Activated CD4-positive, alpha-beta T cell treated with anti-CD3 and anti-CD28 coated beads for 24 hours (primary cell): ENCODE data around the gene KHDRBS1.
"Not testable (repeated sequence)": the region's sequence is repeated elsewhere in the genome, so short reads cannot be mapped to it uniquely, and the experiment has no call there.

Experiments used
- DNase-seq, 2 donors: peaks; one replicate each; pipeline ENCODE4 v3.0.0-alpha.2; 2020; ENCODE audit warnings: low read depth in 2 of 2

The KHDRBS1 gene

GRCh38 chr1:32013386-32014198 lies at the start of gene KHDRBS1:
TSS of gene KHDRBS1 (plus strand) at chr1:32013868. CDS start at chr1:32013996, 128 bp downstream.
- peak; percentile 95 to 96 for DNase-seq

DNA sequence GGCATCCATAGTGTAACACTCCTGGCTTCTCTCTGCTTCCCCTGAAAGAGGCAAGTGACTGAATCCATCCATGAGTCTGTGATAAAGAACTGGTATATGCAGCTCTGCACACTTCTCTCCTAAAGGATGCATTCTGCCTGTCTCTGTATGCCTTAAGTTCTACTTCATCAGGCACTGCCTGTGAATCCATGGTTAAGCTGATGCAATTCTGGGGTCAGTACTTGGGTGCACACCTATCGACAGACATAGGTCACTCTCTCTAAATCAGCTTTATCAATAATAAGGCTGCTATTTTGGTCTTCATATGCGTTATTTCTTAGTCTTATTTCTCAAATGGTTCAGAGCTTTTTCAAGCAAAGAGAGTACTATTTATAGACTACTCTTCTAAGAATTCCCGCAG lies 42.8 kb upstream of the KHDRBS1 start:
- no peak for DNase-seq

GRCh38 chr1:31976401-31976800 lies 37.3 kb upstream of the KHDRBS1 start:
- no peak for DNase-seq

DNA sequence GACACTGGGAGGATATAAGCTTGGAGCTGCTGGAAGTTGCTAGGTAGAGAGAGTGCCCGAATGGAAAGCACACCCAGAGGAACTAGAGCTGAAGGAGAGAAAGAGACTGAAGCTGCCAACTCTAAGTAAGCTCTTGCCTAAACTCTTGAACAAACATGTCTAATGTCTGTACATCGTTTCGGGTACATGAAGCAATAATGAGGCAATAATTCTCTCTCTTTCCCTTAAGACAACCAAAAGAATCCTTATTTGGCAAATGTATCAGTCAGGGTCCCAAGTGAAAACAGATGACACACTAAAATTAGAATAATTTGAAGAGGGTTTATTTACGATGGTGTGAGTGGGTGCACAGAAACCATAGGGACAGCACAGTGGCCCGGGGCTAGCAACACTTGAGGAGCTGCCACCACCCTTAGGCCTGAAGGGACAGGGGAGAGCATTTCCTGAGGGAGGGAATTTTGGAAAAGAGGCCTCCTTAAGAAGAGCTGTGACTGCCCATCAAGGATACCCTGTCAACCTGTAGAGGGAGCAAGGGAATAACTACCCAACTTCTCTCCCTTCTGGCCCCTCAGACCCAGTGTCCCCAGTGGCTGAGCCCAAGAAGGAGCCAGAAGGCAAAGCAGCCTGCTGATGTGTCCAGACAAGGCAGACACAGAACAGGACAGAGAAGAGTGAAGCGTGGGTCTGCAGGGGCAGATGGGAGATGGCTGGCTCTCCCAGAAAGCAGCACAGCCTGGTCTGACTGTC lies 36.1 kb upstream of the KHDRBS1 start:
- no peak for DNase-seq

DNA sequence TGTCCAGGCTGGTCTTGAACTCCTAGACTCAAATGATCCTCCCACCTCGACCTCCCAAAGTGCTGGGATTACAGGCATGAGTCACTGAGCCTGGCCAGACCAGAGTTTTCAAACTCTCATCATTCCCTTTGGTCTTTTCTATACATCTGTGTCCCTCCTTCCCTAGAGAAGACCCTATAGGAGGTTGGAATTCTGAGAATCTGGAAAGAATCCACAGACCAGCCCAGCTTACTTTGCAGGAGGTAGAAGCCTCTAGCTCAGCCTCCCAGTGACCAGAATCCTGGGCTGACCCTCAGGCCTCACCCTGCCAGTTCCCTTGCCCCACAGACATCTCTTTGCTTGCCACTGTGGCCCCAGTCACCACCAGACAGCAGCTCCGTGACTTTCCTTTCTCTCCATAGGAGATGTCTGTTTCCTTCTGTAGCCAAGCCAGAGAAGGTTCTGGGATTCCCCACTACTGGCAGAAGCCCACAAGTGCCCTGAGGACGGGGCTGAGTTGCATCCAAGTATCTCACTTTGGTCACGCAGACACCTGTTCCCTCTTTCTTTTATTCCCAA lies 34.7 kb upstream of the KHDRBS1 start:
- DNase-seq: no peak

DNA sequence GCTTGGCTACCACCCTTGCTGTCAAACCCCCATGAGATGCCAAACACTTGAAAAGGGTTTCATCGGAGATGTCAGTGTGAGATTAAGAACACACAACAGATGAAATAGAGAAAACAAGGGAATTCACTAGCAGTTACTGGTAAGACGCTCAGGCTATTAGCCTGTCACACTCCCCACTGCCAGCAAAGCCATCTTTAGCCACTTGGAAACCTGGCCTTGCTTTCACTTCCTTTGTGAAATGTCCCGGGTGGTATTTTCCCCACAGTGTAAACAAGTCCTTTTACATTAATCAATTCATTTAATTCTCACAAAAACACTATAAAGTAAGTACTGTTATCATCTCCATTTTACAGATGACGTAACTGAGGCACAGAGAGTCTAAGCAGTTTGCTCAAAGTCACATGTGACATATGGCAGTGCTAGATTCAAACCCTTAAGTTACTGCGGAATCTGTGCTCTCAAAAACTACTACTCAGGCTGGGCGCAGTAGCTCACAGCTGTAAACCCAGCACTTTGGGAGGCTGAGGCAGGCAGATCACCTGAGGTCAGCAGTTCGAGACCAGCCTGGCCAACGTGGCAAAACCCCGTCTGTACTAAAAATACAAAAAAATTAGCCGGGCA lies 32.7 kb upstream of the KHDRBS1 start:
- DNase-seq: no peak

- DNase-seq: no peak
Observed at GRCh38 chr1:31981456-31981839, 32.2 kb upstream of the KHDRBS1 start.

DNA sequence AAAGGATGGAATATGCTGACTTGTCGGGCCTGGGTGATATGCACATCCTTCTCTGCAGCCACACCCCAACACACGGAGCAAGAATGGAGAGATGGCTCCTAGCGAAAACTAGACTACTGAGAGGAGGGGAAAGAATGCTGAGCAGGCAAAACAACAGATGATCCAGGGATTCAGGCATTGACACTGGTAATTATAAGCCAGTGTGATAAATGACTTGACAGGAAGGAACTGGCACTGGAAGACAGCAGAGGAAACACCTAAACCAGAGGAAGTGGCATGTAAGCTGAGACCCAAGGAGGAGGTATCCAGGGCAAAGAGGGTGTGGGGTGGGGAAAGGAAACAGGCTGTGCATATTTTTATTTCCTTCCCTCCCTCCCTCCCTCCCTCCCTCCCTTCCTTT lies 31.7 kb upstream of the KHDRBS1 start:
- DNase-seq: no peak

DNA sequence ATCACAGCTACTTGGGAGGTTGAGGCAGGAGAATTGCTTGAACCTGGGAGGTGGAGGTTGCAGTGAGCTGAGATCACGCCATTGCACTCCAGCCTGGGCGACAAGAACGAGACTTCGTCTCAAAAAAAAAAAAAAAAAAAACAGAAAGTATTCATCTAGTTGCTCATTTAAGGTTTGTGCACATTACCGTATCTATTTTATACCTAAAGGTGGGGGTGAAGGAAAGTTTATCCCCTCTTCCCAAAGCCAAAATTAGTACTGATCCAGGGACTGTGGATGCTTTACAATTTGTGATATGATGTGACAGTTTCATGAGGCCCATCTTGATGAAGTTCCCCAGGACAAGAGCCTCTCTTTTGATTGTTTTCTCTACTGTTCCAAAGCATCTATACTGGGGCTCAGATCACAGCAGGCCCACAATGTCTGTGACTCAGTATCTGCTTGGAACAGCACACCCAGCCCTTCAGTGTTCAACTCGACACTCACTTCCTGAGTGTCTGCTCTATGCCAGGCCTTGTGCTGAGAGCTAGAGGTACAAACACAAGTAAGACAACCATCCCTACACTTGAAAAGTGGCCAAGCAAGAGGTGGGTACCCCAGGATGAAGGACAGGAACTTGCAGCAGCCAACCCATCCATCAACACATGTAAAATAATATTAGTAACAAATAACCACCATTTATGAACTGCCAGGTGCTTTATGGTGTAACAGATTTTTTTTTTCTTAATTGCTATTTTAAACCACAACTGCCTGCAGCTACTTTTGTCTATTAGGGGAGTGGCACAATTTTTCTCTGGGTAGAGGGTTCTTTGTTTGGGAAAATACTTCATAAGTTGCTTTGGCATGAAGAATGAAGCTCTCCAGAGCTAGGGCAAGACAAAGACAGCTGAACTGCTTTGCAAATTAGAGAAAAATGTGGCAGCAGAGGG lies 29.0 kb upstream of the KHDRBS1 start:
- no peak for DNase-seq

- no peak for DNase-seq
Observed at GRCh38 chr1:31985430-31985829, 28.2 kb upstream of the KHDRBS1 start.

DNA sequence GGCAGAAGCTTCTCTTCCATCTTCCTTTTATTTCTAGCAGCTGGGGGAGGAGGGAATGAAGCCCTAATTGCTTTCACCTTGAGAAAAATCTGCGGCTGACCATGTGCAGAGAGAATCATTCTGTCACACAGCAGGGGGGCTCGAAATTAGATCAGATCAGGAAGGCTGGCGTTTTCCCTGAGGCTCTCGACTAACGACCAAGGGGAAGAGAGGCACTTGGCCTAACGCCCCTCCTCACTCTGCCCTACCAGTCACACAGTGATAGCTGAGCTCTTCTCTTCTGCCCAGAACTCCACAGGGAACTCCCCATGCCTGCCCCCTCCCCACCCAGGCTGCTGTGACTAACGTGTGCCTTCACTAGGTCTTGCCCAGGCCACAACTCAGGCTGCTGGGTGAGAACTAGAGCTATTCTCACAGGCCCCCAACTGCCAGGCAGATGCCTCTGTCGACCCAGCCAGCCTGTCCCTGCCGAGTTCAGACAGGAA lies 26.5 kb upstream of the KHDRBS1 start:
- no peak for DNase-seq

- no peak for DNase-seq
Observed at GRCh38 chr1:31989964-31990363, 23.7 kb upstream of the KHDRBS1 start.

GRCh38 chr1:31991182-31991581 lies 22.5 kb upstream of the KHDRBS1 start:
- no peak for DNase-seq

DNA sequence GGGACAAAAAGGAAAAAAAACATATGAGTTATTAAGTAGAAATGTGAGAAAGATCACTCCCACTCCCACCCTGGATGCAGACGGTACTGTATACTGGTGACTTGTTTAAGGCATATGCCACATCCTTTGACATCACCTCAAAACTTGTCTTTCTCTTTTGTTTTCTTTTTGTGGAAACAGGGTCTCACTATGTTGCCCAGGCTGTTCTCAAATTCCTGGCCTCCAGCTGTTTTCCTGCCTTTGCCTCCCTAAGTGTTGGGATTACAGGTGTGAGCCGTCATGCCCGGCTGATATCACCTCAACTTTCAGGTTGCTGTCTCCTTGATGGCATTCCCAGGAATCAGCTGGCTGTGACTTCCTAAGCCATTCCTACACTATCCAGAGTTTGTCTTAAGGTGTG lies 18.4 kb upstream of the KHDRBS1 start:
- no peak for DNase-seq

DNA sequence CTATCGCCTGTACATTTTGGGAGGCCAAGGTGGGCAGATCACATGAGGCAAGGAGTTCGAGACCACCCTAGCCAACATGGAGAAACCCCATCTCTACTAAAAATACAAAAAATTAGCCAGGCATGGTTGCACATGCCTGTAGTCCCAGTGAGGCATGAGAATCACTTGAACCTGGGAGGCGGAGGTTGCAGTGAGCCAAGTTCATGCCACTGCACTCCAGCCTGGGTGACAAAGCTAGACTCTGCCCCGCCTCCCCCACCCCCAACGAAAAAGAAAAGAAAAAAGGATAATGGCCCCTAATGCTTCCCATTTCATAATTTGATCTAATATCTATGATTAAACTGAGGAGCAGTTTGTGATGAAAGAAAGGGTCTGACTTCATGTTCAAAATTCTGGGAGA lies 17.5 kb upstream of the KHDRBS1 start:
- not testable (repeated sequence) for DNase-seq

- DNase-seq: no peak
Observed at GRCh38 chr1:32001863-32002262, 11.8 kb upstream of the KHDRBS1 start.

GRCh38 chr1:32002285-32002684 lies 11.4 kb upstream of the KHDRBS1 start:
- DNase-seq: not testable (repeated sequence)

DNA sequence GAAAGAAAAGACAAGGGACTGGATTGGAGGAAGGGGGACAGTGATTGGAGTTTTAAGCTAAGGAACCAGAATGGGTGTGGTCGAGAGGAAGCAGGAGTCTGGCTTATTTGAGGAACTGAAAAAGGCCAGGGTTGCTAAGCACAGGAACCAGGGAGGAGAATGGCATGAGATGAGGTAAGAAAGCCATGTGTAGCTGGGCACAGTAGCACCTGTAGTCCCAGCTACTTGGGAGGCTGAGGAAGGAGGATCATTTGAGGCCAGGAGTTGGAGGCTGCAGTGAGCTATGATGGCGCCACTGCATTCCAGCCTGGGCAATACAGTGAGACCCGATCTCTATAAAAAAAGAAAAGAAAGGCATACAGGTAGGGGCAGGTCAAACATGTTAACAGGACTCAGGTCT lies 8.1 kb upstream of the KHDRBS1 start:
- DNase-seq: no peak

GRCh38 chr1:32007591-32007940 lies 6.1 kb upstream of the KHDRBS1 start:
- DNase-seq: no peak

GRCh38 chr1:32010246-32010645 lies 3.4 kb upstream of the KHDRBS1 start:
- DNase-seq: no peak

- DNase-seq: no peak
Observed at GRCh38 chr1:32012709-32013385, 821 bp upstream of the KHDRBS1 start.
